Activated T-helper 1 cell treated with anti-CD3 and anti-CD28 coated beads, Interleukin-12 subunit alpha, Interleukin-12 subunit beta, Interleukin-2, Interleukin-4 antibody, amounts not matched to agents 30 ng/mL and 10 ng/mL and 1 ng/mL, durations not matched to agents 14 hours and 24 hours and 36 hours (primary cell): Measurements from ENCODE around the gene RPS16. TPM values are rescaled to one million over a fixed set of nuclear protein-coding genes. Genes with fewer than 3 reads are reported as not detected.
A peak's percentile ranks its signal among the peaks of the same experiment; 100 is the strongest.
"Not testable (repeated sequence)": the region's sequence is repeated elsewhere in the genome, so short reads cannot be mapped to it uniquely, and the experiment has no call there.

Experiments
- DNase-seq: peaks from one replicate; pipeline ENCODE4 v3.0.0; 2021; ENCODE audit warnings: low spot score
- H3K27ac Mint-ChIP-seq: one replicate; pipeline ENCODE4 v1.8.0; 2021; ENCODE audit warnings: mild to moderate bottlenecking, mixed read lengths
- H3K27me3 Mint-ChIP-seq: one replicate; pipeline ENCODE4 v1.8.0; 2022; ENCODE audit warnings: mild to moderate bottlenecking, moderate library complexity, mixed read lengths; ENCODE audit not compliant: insufficient read depth
- H3K36me3 Mint-ChIP-seq: one replicate; pipeline ENCODE4 v1.8.0; 2021; ENCODE audit warnings: low read depth, mixed read lengths
- H3K4me1 Mint-ChIP-seq: one replicate; pipeline ENCODE4 v1.8.0; 2021; ENCODE audit warnings: low read depth, mixed read lengths
- H3K4me3 Mint-ChIP-seq: one replicate; pipeline ENCODE4 v1.8.0; 2021; ENCODE audit warnings: mild to moderate bottlenecking, moderate library complexity, mixed read lengths
- H3K9me3 Mint-ChIP-seq: one replicate; pipeline ENCODE4 v1.8.0; 2021; ENCODE audit warnings: mixed read lengths
- intact Hi-C: fragments of 100-400 bp; cut with micrococcal nuclease; formaldehyde crosslinking; loops from one replicate; pipeline ENCODE4 v1.15.1; 2024
- total RNA-seq: library from RNA; stranded (reverse); gene quantifications from 2 replicates; pipeline ENCODE4 v1.2.3, GENCODE V29; 2022

Gene RPS16
- total RNA-seq, 1 donor from 2014 or later, result 2,532 TPM

- DNase-seq, result no peak
- H3K9me3 Mint-ChIP-seq, result no peaks in the 10 kb centered on the region
- intact Hi-C loops, result no loop called here
- H3K4me1 Mint-ChIP-seq, result peaks cover 24% of the 10 kb centered on the region
- H3K36me3 Mint-ChIP-seq, result peaks cover 62% of the 10 kb centered on the region
- no peaks in the 10 kb centered on the region for H3K27me3 Mint-ChIP-seq
- peak overlapping the region; percentile 61 for H3K27ac Mint-ChIP-seq
- H3K4me3 Mint-ChIP-seq, result no peak overlapping the region
Observed at GRCh38 chr19:39471756-39472536, 36.2 kb upstream of the RPS16 start.

GRCh38 chr19:39470724-39471339 is 35.1 kb upstream of the RPS16 start:
- intact Hi-C loops, result no loop called here
- Mint-ChIP-seq H3K4me1 (peaks cover 24% of the 10 kb centered on the region), H3K4me3 (no peak overlapping the region), H3K36me3 (peaks cover 67% of the 10 kb centered on the region), H3K27me3 (no peaks in the 10 kb centered on the region), H3K9me3 (no peaks in the 10 kb centered on the region), H3K27ac (peak overlapping the region; percentile 76)
- no peak for DNase-seq

GRCh38 chr19:39469567-39469966 is 33.8 kb upstream of the RPS16 start:
- H3K36me3 Mint-ChIP-seq, result peaks cover 72% of the 10 kb centered on the region
- peak overlapping the region; percentile 67 for H3K27ac Mint-ChIP-seq
- no peak for DNase-seq
- intact Hi-C loops, result no loop called here
- H3K4me3 Mint-ChIP-seq, result no peak overlapping the region
- peaks cover 24% of the 10 kb centered on the region for H3K4me1 Mint-ChIP-seq
- H3K9me3 Mint-ChIP-seq, result no peaks in the 10 kb centered on the region
- H3K27me3 Mint-ChIP-seq, result no peaks in the 10 kb centered on the region

- Mint-ChIP-seq H3K27ac (no peak overlapping the region), H3K9me3 (no peaks in the 10 kb centered on the region), H3K4me3 (no peak overlapping the region), H3K27me3 (no peaks in the 10 kb centered on the region), H3K4me1 (peaks cover 24% of the 10 kb centered on the region), H3K36me3 (peaks cover 68% of the 10 kb centered on the region)
- intact Hi-C loops, result no loop called here
- DNase-seq, result no peak
Observed at GRCh38 chr19:39469036-39469435, 33.3 kb upstream of the RPS16 start.

GRCh38 chr19:39467941-39468340 is 32.2 kb upstream of the RPS16 start:
- Mint-ChIP-seq H3K27me3 (no peaks in the 10 kb centered on the region), H3K9me3 (no peaks in the 10 kb centered on the region), H3K36me3 (peaks cover 73% of the 10 kb centered on the region), H3K4me3 (no peak overlapping the region), H3K27ac (no peak overlapping the region), H3K4me1 (peaks cover 24% of the 10 kb centered on the region)
- intact Hi-C loops, result no loop called here
- no peak for DNase-seq

GRCh38 chr19:39465956-39466747 is 30.4 kb upstream of the RPS16 start:
- no peak for DNase-seq
- intact Hi-C loops, result no loop called here
- no peak overlapping the region for H3K27ac Mint-ChIP-seq
- H3K27me3 Mint-ChIP-seq, result no peaks in the 10 kb centered on the region
- peaks cover 68% of the 10 kb centered on the region for H3K36me3 Mint-ChIP-seq
- peaks cover 13% of the 10 kb centered on the region for H3K4me1 Mint-ChIP-seq
- H3K4me3 Mint-ChIP-seq, result no peak overlapping the region
- no peaks in the 10 kb centered on the region for H3K9me3 Mint-ChIP-seq

GRCh38 chr19:39463403-39463802 is 27.7 kb upstream of the RPS16 start:
- Mint-ChIP-seq H3K27ac (no peak overlapping the region), H3K36me3 (peaks cover 61% of the 10 kb centered on the region), H3K27me3 (no peaks in the 10 kb centered on the region), H3K9me3 (no peaks in the 10 kb centered on the region), H3K4me1 (no peaks in the 10 kb centered on the region), H3K4me3 (no peak overlapping the region)
- intact Hi-C loops, result no loop called here
- DNase-seq, result no peak

GRCh38 chr19:39451257-39451656 is 15.5 kb upstream of the RPS16 start:
- H3K27me3 Mint-ChIP-seq, intact Hi-C loops, H3K9me3 Mint-ChIP-seq, DNase-seq, H3K27ac Mint-ChIP-seq, H3K4me3 Mint-ChIP-seq: not testable (repeated sequence)
- peaks cover 59% of the 10 kb centered on the region for H3K4me1 Mint-ChIP-seq
- peaks cover 45% of the 10 kb centered on the region for H3K36me3 Mint-ChIP-seq

- intact Hi-C loops, result loop anchor here (5.0 to 10.0 kb wide), 2 partner anchors 398 to 526 kb away; partner anchors contain the start of genes FBL and PSMC4
Observed at GRCh38 chr19:39449116-39449797, 13.5 kb upstream of the RPS16 start.

GRCh38 chr19:39448271-39448670 is 12.5 kb upstream of the RPS16 start:
- H3K4me1 Mint-ChIP-seq, result peaks cover 60% of the 10 kb centered on the region
- no peak for DNase-seq
- H3K27me3 Mint-ChIP-seq, result no peaks in the 10 kb centered on the region
- intact Hi-C loops, result loop anchor here (5.0 to 10.0 kb wide), 2 partner anchors 399 to 527 kb away; partner anchors contain the start of genes FBL and PSMC4
- H3K9me3 Mint-ChIP-seq, result no peaks in the 10 kb centered on the region
- H3K36me3 Mint-ChIP-seq, result peaks cover 47% of the 10 kb centered on the region
- peak overlapping the region; percentile 94 for H3K27ac Mint-ChIP-seq
- H3K4me3 Mint-ChIP-seq, result peak overlapping the region; percentile 91

More at GRCh38 chr19:39449116-39449797, 13.5 kb upstream of the RPS16 start:
- H3K27ac Mint-ChIP-seq, result peak overlapping the region; percentile 86
- H3K4me3 Mint-ChIP-seq, result peak overlapping the region; percentile 70
- no peaks in the 10 kb centered on the region for H3K27me3 Mint-ChIP-seq
- no peaks in the 10 kb centered on the region for H3K9me3 Mint-ChIP-seq
- no peak for DNase-seq
- H3K4me1 Mint-ChIP-seq, result peaks cover 62% of the 10 kb centered on the region
- peaks cover 50% of the 10 kb centered on the region for H3K36me3 Mint-ChIP-seq

- Mint-ChIP-seq H3K4me1 (peaks cover 46% of the 10 kb centered on the region), H3K4me3 (peak overlapping the region; percentile 91), H3K27me3 (no peaks in the 10 kb centered on the region), H3K27ac (peak overlapping the region; percentile 94), H3K36me3 (peaks cover 31% of the 10 kb centered on the region), H3K9me3 (no peaks in the 10 kb centered on the region)
- no peak for DNase-seq
- intact Hi-C loops, result loop anchor here (5.0 to 10.0 kb wide), 2 partner anchors 401 to 528 kb away; partner anchors contain the start of genes FBL and PSMC4
Observed at GRCh38 chr19:39446365-39447084, 10.8 kb upstream of the RPS16 start.
